CD4-positive, alpha-beta T cell (primary cell): Measurements from ENCODE around the gene ZNF277. TPM values are rescaled to one million over a fixed set of nuclear protein-coding genes. Genes with fewer than 3 reads are reported as not detected.

ENCODE experiments used
- ATAC-seq: fragments of 200-7000 bp; cut with Tn5 transposase; one replicate; pipeline ENCODE4 v1.10.0; 2022; ENCODE audit warnings: mild to moderate bottlenecking; ENCODE audit not compliant: poor library complexity
- CTCF ChIA-PET: fragments of 350-600 bp; sonication (Branson Sonifier 250); formaldehyde crosslinking; loops from one replicate; lab custom pipeline; 2021; ENCODE audit warnings: antibody characterized with exemption, inconsistent platforms; lab: Charles Lee
- POLR2A ChIA-PET: fragments of 350-600 bp; sonication (Branson Sonifier 250); formaldehyde crosslinking; loops from one replicate; lab custom pipeline; 2021; ENCODE audit warnings: antibody characterized with exemption, inconsistent platforms; lab: Charles Lee
- DNase-seq, 14 experiments: peaks; one replicate each; pipeline ENCODE4 v3.0.0-alpha.2; 2013 to 2020; ENCODE audit warnings: mixed read lengths in 2 of 14
- H3K27ac ChIP-seq, 2 donors: one replicate each; pipeline versions ENCODE4 v1.5.1 to v1.7.0; 2013; ENCODE audit warnings: low read length in 2 of 2, low read depth in 1 of 2, mild to moderate bottlenecking in 1 of 2
- H3K27me3 ChIP-seq, 2 experiments: 1 replicate in 1 of 2; 2 replicates in 1 of 2; pipeline versions ENCODE4 v1.6.1 to v1.7.0; 2013; ENCODE audit warnings: low read length in 2 of 2, control low read depth in 1 of 2, mild to moderate bottlenecking in 1 of 2, moderate library complexity in 1 of 2; ENCODE audit not compliant: insufficient read depth in 2 of 2, control insufficient read depth in 1 of 2
- H3K36me3 ChIP-seq: one replicate; pipeline ENCODE4 v1.6.1; 2013; ENCODE audit warnings: low read length, control low read depth; ENCODE audit not compliant: insufficient read depth
- H3K4me1 ChIP-seq: one replicate; pipeline ENCODE4 v1.6.1; 2013; ENCODE audit warnings: low read length, control low read depth; ENCODE audit not compliant: insufficient read depth
- H3K4me3 ChIP-seq: one replicate; pipeline ENCODE4 v1.5.1; 2013; ENCODE audit warnings: mild to moderate bottlenecking, low read length, moderate library complexity
- H3K9me3 ChIP-seq, 2 experiments: 1 replicate in 1 of 2; 2 replicates in 1 of 2; pipeline versions ENCODE4 v1.6.1 to v1.7.0; 2013; ENCODE audit warnings: low read length in 2 of 2, mild to moderate bottlenecking in 2 of 2, control low read depth in 1 of 2, moderate library complexity in 1 of 2; ENCODE audit not compliant: control insufficient read depth in 1 of 2, insufficient read depth in 1 of 2
- H3K27ac Mint-ChIP-seq: one replicate; pipeline ENCODE4 v1.8.0; 2020; ENCODE audit warnings: mixed read lengths
- H3K27me3 Mint-ChIP-seq: one replicate; pipeline ENCODE4 v1.8.0; 2021; ENCODE audit warnings: mixed read lengths
- H3K36me3 Mint-ChIP-seq: one replicate; pipeline ENCODE4 v1.8.0; 2021; ENCODE audit warnings: low read depth, mixed read lengths
- H3K4me1 Mint-ChIP-seq: one replicate; pipeline ENCODE4 v1.8.0; 2021; ENCODE audit warnings: low read depth, mixed read lengths
- H3K4me3 Mint-ChIP-seq: one replicate; pipeline ENCODE4 v1.8.0; 2020; ENCODE audit warnings: mild to moderate bottlenecking, mixed read lengths
- H3K9me3 Mint-ChIP-seq: one replicate; pipeline ENCODE4 v1.8.0; 2020; ENCODE audit warnings: mixed read lengths
- intact Hi-C, 2 experiments: fragments of 100-400 bp; cut with DNase I in 1 of 2; cut with micrococcal nuclease in 1 of 2; formaldehyde crosslinking; loops; one replicate each; pipeline versions ENCODE4 v1.15.1 to v1.9.0; 2023 to 2025; cut with DNase I, micrococcal nuclease
- total RNA-seq, 174 experiments: library from RNA in 2 of 174; stranded (reverse) in 2 of 174; gene quantifications; one replicate each; pipeline ENCODE4 v1.2.3 and lab custom pipeline; 2021 to 2026
- TF ChIP-seq, protein P1 (sequence below): fragments of 200-600 bp; IDR thresholded peaks from one replicate; pipeline ENCODE4 v1.8.0; 2022; ENCODE audit warnings: antibody characterized with exemption, mild to moderate bottlenecking

The ZNF277 gene
- total RNA-seq, 2 experiments from 2014 or later = 21.6 to 22.5 TPM

DNA sequence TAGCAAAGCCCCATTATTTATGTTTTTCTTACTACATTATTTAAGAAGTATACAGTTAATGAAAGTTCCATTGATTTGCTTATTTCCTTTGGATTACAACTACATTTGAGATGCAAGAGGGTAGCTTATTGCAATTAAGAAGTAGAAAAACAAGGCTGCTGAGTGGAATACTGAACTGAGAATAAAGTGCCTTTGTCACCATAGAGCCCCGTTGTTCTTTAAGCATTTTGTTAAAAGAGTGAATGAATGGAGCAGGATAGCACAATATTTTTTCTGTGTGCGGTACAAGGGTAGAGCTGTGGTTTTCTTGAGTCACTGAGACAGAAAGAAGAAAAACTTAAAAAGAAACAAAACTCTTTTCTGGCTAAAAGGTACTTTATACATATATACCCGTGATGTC is 45.6 kb downstream of the ZNF277 start:
- no peaks in the 10 kb centered on the region for H3K4me1 ChIP-seq
- ChIA-PET POLR2A (no interaction called here), CTCF (no interaction called here)
- Mint-ChIP-seq H3K4me1 (peaks cover 54% of the 10 kb centered on the region), H3K9me3 (no peaks in the 10 kb centered on the region), H3K4me3 (no peak overlapping the region), H3K27me3 (no peaks in the 10 kb centered on the region), H3K27ac (no peak overlapping the region), H3K36me3 (no peaks in the 10 kb centered on the region)
- TF ChIP-seq, protein P1, sequence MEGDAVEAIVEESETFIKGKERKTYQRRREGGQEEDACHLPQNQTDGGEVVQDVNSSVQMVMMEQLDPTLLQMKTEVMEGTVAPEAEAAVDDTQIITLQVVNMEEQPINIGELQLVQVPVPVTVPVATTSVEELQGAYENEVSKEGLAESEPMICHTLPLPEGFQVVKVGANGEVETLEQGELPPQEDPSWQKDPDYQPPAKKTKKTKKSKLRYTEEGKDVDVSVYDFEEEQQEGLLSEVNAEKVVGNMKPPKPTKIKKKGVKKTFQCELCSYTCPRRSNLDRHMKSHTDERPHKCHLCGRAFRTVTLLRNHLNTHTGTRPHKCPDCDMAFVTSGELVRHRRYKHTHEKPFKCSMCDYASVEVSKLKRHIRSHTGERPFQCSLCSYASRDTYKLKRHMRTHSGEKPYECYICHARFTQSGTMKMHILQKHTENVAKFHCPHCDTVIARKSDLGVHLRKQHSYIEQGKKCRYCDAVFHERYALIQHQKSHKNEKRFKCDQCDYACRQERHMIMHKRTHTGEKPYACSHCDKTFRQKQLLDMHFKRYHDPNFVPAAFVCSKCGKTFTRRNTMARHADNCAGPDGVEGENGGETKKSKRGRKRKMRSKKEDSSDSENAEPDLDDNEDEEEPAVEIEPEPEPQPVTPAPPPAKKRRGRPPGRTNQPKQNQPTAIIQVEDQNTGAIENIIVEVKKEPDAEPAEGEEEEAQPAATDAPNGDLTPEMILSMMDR = no peak
- H3K4me3 ChIP-seq = no peak overlapping the region
- ATAC-seq = no peak
- no peak overlapping the region for H3K27ac ChIP-seq
- no peaks in the 10 kb centered on the region for H3K27me3 ChIP-seq
- no peaks in the 10 kb centered on the region for H3K36me3 ChIP-seq
- intact Hi-C loops = no loop called here
- H3K9me3 ChIP-seq = no peaks in the 10 kb centered on the region
- DNase-seq = no peak

DNA sequence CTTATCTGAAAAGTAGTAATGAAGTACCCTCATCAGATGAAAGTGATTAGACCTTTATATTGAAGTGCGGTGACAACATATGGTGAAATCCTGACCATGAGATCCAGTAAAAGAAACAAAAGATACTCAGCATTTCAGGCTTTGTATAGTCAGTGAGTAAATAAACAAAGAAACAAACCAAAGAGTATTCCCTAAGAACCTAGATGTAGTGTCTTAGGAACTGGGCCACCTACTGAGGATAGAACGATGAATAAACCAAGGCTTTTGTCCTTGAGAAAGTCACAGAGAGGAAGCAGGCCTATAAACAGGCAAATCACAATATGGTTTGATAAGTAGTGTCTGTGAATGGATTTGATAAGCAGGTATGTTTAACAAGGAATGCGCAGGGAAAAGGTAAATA is 46.2 kb downstream of the ZNF277 start:
- Mint-ChIP-seq H3K4me1 (peaks cover 56% of the 10 kb centered on the region), H3K9me3 (no peaks in the 10 kb centered on the region), H3K27ac (no peak overlapping the region), H3K4me3 (no peak overlapping the region), H3K36me3 (no peaks in the 10 kb centered on the region), H3K27me3 (no peaks in the 10 kb centered on the region)
- no peak overlapping the region for H3K4me3 ChIP-seq
- H3K4me1 ChIP-seq = no peaks in the 10 kb centered on the region
- H3K27me3 ChIP-seq = no peaks in the 10 kb centered on the region
- no peak overlapping the region for H3K27ac ChIP-seq
- ChIA-PET CTCF (no interaction called here), POLR2A (no interaction called here)
- intact Hi-C loops = no loop called here
- TF ChIP-seq, protein P1 = no peak
- no peaks in the 10 kb centered on the region for H3K9me3 ChIP-seq
- DNase-seq (no peak), ATAC-seq (no peak)
- H3K36me3 ChIP-seq = no peaks in the 10 kb centered on the region

DNA sequence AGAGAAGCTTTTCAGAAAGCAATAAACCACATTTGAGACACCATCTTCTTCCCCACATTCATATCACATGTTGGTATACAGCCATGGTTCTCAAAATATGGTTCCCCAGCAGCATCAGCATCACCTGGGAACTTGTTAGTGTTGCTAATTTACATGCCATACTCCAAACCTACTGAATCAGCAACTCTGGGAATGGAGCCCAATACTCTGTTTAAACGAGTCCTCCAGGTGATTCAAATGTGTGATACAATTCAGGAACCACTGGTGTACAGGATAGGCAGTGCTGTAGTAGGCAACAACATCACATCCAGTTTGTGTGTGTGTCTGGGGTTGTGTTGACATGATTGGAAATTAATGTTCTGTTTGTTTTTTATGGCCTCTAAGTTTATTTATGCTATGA is 47.7 kb downstream of the ZNF277 start:
- H3K9me3 Mint-ChIP-seq = no peaks in the 10 kb centered on the region
- DNase-seq (no peak), ATAC-seq (no peak)
- Histone ChIP-seq H3K27me3 (no peaks in the 10 kb centered on the region), H3K4me3 (no peak overlapping the region), H3K4me1 (no peaks in the 10 kb centered on the region), H3K36me3 (no peaks in the 10 kb centered on the region), H3K9me3 (no peaks in the 10 kb centered on the region), H3K27ac (no peak overlapping the region)
- H3K27ac Mint-ChIP-seq = no peak overlapping the region
- CTCF ChIA-PET = interaction anchor here (0.5 kb wide), 1 partner anchor 392 kb away, joined by 3 read pairs; no protein-coding TSS in a partner anchor
- H3K36me3 Mint-ChIP-seq = no peaks in the 10 kb centered on the region
- intact Hi-C loops = no loop called here
- H3K4me1 Mint-ChIP-seq = peaks cover 56% of the 10 kb centered on the region
- H3K4me3 Mint-ChIP-seq = no peak overlapping the region
- TF ChIP-seq, protein P1 = no peak
- H3K27me3 Mint-ChIP-seq = no peaks in the 10 kb centered on the region
- POLR2A ChIA-PET = no interaction called here
